Left ventricle myocardium superior (tissue), 1 donor: ENCODE data around the gene HPGD. TPM values are rescaled to one million over a fixed set of nuclear protein-coding genes. Genes with fewer than 3 reads are reported as not detected.

Source experiments
- total RNA-seq: library from RNA; stranded (reverse); fragmentation: NEBNext Ultra II Directional; extraction: Animal tissue kit (Norgen Biotek cat#: 25700); gene quantifications from one replicate; pipeline ENCODE4 v1.2.1, GENCODE V29; 2021
- donor health status: DM: no; HTN: yes; CAD: no; lungs with severe emphysema.

HPGD gene
- total RNA-seq, 1 donor from 2014 or later = 1.1 TPM

Other genes starting within 250 kb of the HPGD start
- 27.0 TPM for gene FBXO8, start 238.8 kb downstream of the HPGD start, total RNA-seq
- 12.3 TPM for gene CEP44, start 238.6 kb downstream of the HPGD start, total RNA-seq